ENCODE results near the gene SRMS. TPM values are rescaled to one million over a fixed set of nuclear protein-coding genes. Genes with fewer than 3 reads are reported as not detected.
A peak's percentile ranks its signal among the peaks of the same experiment; 100 is the strongest.
"Not testable (repeated sequence)": the region's sequence is repeated elsewhere in the genome, so short reads cannot be mapped to it uniquely, and the experiment has no call there.

SRMS gene
- total RNA-seq, 2 donors from 2014 or later = 0.32 to 0.49 TPM

GRCh38 chr20:63560856-63561609, 13.5 kb upstream of the SRMS start:
- Histone ChIP-seq H3K36me3 (peaks cover 9% of the 10 kb centered on the region), H3K27ac (no peak overlapping the region), H3K27me3 (no peaks in the 10 kb centered on the region), H3K4me1 (no peaks in the 10 kb centered on the region), H3K9ac (ENCODE audit: low read depth in 2 of 2, low read length in 2 of 2) (no peak overlapping the region), H3K9me3 (no peaks in the 10 kb centered on the region), H3K4me3 (no peak overlapping the region)
- no peak for DNase-seq
- TF ChIP-seq CTCF (IDR thresholded peaks at IDR 0.05) = no peak
- intact Hi-C loops (cut with DNase I) = no loop called here

GRCh38 chr20:63560333-63560805, 12.8 kb upstream of the SRMS start:
- H3K27ac ChIP-seq = no peak overlapping the region
- intact Hi-C loops (cut with DNase I) = no loop called here
- no peaks in the 10 kb centered on the region for H3K4me1 ChIP-seq
- no peak overlapping the region for H3K4me3 ChIP-seq
- no peak for TF ChIP-seq CTCF (IDR thresholded peaks at IDR 0.05)
- no peaks in the 10 kb centered on the region for H3K9me3 ChIP-seq
- peaks cover 9% of the 10 kb centered on the region for H3K36me3 ChIP-seq
- no peaks in the 10 kb centered on the region for H3K27me3 ChIP-seq
- no peak for DNase-seq
- H3K9ac ChIP-seq (ENCODE audit: low read depth in 2 of 2, low read length in 2 of 2) = no peak overlapping the region

- H3K9ac ChIP-seq (ENCODE audit: low read depth in 2 of 2, low read length in 2 of 2); H3K27me3 ChIP-seq; intact Hi-C loops (cut with DNase I); H3K27ac ChIP-seq; H3K4me3 ChIP-seq; H3K9me3 ChIP-seq; H3K36me3 ChIP-seq; H3K4me1 ChIP-seq; DNase-seq: not testable (repeated sequence)
These were observed 12.2 kb upstream of the SRMS start for GRCh38 chr20:63559485-63560332.

- Histone ChIP-seq H3K4me1 (no peaks in the 10 kb centered on the region), H3K9me3 (no peaks in the 10 kb centered on the region), H3K4me3 (no peak overlapping the region), H3K9ac (ENCODE audit: low read depth in 2 of 2, low read length in 2 of 2) (no peak overlapping the region), H3K27ac (no peak overlapping the region), H3K27me3 (no peaks in the 10 kb centered on the region), H3K36me3 (peaks cover 9% of the 10 kb centered on the region)
- TF ChIP-seq CTCF (IDR thresholded peaks at IDR 0.05) = no peak
- peak; percentile 63 for DNase-seq
- intact Hi-C loops (cut with DNase I) = no loop called here
These were observed 11.4 kb upstream of the SRMS start for GRCh38 chr20:63558804-63559484.

GRCh38 chr20:63557481-63557891, 9.9 kb upstream of the SRMS start:
- Histone ChIP-seq H3K4me1 (no peaks in the 10 kb centered on the region), H3K36me3 (peaks cover 3% of the 10 kb centered on the region), H3K4me3 (no peak overlapping the region), H3K9me3 (no peaks in the 10 kb centered on the region), H3K27me3 (no peaks in the 10 kb centered on the region), H3K9ac (ENCODE audit: low read depth in 2 of 2, low read length in 2 of 2) (no peak overlapping the region), H3K27ac (no peak overlapping the region)
- DNase-seq = no peak
- TF ChIP-seq CTCF (IDR thresholded peaks at IDR 0.05) = no peak
- intact Hi-C loops (cut with DNase I) = no loop called here
